ENCODE measurements around the gene DPP7. TPM values are rescaled to one million over a fixed set of nuclear protein-coding genes. Genes with fewer than 3 reads are reported as not detected.

DPP7 gene
- total RNA-seq, result 81.5 and 98.5 TPM in 2 replicates

DNA sequence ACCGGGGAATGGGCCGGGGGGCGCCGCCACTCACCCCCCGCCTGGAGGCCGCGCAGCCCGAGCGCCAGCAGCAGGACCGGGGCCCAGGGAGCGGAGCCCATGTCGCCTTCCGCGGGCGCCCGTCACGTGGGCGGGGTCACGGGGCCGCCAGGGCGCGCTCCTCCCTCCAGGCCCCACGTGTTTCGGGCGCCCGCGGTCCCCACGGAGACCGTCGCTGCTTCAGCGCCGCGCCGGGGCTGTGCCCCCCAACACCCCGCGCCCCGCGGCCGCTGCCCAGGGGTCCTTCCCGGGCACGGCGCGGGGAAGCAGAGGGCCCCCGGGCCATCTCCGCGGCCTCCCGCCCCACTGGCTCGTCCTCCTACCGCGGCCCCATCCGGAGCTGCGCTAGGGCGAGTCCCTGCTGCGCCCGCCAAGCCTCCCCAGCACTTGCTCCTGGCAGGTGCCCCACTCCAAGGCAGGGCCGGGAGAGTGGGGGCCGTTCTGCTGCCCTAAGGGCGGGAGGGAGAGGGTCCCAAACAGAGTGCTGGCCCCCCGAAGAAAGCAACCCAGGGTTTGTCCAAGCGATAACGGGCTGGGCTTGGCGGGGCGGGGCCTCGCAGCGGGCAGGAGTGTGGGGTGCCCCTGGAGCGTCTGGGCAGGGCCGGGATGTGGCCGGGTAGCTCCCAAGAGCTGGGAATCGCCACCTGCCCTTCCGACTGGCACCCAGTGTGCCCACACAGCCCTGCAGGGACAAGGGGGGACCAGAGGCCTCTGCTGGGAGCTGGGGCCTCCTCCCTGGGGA, at the start of gene DPP7:
TSS of gene DPP7 (minus strand) at position 121 of the 781 bp plus-strand sequence. CDS start at position 101, 20 bp downstream.
- DNase-seq, result peak; percentile 60

DNA sequence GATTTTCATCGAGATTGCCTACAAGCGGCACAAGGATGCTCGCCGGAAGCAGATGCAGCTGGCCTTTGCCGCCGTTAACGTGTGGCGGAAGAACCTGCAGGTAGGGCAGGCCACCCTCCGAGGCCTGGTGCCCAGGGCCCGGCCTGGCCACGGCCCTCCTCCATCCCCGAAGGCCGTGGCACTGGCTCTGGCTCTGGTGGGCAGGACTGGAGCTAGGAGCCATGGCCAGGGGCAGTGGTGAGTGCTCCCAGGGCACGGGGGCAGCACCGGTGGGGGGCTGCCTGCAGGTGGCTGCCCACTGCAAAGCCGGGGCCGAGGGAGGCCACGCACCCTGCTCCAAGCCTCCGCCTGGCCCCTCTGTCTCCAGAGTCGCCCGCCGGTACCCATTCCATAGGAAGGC, 49.3 kb upstream of the DPP7 start:
- no peak for DNase-seq

DNA sequence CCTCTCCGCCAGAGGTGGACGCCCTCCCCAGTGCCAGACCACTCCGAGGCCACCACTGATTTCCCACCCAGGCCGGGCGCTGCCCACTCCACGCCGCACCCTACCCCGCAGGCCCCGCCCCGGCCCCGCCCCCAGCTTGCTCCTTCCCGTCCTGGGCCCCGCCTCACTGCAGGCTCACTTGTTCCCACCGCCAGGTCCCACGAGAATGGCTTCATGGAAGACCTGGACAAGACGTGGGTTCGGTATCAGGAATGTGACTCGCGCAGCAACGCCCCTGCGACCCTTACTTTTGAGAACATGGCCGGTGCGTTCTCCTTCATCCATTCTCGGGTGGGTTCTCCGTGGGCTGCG, 48.8 kb upstream of the DPP7 start:
- peak; percentile 19 for DNase-seq

DNA sequence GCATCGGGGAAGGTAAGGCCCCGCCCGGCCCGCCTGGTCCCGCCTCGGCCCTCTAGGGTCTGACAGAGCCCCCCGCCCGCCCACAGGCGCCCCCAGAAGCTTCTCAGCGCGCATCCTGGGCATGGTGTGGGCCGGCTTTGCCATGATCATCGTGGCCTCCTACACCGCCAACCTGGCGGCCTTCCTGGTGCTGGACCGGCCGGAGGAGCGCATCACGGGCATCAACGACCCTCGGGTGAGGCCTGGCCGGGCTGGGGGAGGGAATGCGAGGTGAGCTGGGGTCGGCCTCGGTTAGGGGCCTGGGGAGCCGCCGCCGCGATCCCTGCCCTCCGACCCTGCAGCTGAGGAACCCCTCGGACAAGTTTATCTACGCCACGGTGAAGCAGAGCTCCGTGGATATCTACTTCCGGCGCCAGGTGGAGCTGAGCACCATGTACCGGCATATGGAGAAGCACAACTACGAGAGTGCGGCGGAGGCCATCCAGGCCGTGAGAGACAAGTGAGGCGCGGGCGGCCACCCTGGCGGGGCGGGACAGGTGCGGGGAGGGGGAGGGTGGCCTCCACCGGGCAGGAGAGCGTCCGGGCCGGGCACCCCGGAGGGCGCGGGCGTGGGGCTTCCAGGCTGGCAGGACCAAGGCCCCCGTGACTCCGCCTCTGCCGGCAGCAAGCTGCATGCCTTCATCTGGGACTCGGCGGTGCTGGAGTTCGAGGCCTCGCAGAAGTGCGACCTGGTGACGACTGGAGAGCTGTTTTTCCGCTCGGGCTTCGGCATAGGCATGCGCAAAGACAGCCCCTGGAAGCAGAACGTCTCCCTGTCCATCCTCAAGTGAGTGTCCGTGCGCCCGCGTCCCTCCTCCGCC, 48.2 kb upstream of the DPP7 start:
- peak; percentile 26 for DNase-seq

DNA sequence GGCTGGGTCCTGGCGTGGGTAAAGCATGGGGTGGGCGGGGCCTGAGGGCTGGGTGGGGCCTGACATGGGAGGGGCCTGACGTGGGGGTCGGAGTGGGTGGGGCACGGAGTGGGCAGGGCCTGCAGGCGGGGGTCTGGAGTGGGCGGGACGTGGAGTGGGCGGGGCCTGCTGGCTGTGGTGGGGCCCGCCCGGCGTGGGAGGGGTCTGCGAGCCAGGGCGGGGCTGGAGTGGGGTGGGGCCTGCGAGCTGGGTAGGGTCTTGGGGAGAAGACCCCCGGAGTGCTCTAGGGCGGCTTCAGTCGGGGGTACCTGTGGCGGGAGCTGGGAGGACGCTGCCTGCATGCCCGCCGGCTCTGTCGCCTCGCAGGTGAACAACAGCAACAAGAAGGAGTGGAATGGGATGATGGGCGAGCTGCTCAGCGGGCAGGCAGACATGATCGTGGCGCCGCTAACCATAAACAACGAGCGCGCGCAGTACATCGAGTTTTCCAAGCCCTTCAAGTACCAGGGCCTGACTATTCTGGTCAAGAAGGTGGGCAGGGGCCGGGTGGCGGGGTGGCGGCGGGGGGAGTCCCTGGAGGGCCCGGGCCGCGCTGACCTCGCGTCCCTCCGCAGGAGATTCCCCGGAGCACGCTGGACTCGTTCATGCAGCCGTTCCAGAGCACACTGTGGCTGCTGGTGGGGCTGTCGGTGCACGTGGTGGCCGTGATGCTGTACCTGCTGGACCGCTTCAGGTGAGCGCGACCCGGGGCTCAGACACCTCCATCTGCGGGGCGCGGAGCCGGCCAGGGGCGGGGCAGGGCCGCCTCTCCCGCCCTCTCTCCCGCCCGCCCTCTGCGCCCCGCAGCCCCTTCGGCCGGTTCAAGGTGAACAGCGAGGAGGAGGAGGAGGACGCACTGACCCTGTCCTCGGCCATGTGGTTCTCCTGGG, 47.3 kb upstream of the DPP7 start:
- no peak for DNase-seq

DNA sequence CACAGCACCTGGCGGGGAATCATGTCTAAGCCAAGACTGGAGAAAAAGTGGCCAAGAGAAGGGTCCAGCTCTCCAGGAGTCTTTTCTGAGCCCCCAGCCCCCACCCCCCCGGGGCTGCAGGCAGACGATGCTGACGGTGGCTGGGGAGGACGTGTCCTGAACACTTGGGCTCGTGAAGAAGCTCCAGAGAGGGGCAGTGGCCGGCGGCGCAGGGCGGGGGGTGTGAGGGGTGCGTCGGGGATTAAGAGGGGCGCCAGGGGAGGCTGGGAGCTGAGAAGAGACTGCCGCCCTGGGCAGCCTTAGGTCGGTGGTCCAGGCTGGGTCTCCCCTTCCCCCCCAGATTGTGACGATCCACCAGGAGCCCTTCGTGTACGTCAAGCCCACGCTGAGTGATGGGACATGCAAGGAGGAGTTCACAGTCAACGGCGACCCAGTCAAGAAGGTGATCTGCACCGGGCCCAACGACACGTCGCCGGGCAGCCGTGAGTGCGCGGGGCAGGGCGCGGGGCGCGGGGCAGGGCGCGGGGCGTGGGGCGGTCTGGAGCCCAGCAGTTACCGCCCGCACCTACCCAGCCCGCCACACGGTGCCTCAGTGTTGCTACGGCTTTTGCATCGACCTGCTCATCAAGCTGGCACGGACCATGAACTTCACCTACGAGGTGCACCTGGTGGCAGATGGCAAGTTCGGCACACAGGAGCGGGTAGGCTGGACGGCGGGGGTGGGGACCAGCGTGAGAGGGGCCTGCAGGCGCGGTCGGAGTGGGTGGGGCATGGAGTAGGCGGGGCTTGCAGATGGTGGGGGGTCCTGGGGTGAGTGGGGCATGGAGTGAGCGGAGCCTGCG, 46.4 kb upstream of the DPP7 start:
- no peak for DNase-seq

DNA sequence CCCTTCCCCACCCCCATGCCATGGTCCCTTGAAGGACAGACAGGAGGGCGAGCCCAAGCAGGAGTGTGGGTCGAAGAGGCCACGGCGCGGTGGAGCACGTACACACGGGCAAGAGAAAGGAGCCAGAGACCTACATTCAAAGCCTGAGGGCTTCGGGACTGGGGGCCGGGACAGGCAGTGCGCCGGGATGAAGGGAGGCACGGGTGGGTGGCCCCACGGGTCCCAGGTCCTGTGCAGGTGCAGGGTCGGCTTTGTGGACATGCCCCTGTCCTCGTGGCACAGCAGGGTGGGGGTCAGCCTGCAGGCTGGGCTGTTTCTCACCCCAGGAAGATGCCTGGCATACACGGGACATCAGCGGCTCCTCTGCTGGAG, 45.5 kb upstream of the DPP7 start:
- no peak for DNase-seq

DNA sequence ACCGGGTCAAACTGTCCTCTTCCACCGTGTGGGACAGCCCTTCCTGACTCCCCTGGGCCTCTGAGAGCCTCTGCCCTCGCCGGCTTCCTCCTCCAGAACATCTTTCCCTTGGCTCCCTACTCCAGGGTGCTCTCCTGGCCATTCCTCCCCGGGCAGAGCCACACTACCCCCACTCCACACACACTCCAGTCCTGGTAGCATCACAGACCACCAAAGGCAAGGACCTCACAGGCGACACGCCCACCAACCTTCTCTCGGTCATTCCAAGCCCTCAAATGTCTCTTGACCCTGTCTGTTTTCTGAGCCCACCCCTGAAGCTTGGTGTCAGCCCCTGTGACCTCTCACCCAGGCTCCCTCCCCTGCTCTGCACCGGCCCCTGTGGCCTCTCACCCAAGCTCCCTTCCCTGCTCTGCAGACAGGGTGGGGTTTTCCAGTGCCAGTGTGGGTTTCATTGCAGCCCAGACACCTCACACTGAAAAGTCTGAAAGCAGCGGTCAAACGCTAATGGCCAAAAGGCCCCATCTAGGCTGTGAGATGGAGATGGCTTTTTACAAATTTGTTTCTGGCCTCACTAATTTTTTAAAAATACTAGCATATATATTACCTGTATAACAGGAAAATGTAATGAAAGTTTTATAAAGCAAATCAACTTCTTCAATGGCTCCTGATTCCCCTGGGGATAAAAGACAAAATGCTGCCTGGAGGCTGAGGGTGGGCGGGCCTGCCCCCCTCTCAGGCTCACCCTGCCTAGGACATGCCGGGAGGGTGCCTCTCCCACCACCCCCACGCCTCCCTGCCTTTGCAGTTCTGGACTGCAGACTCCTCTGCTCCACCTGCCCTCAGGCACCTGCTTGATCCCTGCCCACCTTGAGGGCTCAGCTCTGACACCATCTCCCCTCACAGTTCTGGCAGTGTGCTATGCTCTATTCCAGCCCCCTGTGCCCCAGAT, 44.8 kb upstream of the DPP7 start:
- no peak for DNase-seq

DNA sequence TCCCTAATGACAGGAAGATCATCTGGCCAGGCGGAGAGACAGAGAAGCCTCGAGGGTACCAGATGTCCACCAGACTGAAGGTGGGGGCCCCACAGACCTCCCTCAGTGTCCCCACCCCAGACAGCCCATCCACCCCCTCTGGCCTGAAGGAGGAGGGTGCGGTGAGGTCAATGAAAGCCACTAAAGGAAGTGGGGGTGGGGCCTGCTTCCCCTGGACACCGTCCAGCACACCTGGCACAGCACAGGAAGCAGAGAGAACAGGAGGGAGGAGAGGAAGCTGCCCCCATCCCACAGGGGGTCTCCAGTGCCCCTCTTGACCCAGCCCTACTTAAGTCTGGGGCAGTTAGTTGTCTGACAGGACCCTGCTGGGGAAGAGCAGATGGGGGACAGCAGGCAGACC, 44.1 kb upstream of the DPP7 start:
- no peak for DNase-seq

DNA sequence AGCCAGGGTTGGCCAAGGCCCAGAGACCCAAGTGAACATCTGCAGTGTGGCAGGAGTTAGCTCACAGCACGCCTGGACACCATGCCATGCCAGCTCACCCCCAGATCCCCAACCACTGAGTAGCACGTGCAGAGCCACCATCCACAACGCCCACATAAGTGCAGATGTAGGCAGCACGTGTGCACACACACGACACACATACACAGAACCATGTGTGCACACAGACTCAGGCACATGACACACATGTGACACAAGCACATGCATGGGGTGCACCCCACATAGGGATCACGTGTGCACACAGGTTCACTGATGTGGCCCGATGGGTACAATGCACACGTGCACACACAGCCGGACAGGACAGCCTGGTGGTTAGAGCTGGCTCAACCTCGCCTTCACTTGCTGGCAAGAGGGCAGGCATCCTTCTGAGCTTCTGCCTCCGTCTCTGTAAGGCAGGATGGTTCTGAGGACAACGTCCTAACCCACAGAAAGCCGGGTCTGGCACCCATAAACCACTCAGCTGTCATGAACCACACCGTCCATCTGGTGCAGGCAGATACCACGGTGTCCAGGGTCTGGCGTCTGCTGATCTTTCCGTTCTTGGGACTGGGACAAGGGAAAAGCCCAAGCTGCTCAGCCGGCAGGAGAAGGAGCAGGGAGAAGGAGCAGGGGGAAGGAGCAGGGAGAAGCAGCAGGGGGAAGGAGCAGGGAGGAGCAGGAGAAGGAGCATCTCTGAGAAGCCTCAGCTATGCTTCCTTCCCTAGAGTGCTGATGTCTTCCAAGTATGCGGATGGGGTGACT, 43.3 kb upstream of the DPP7 start:
- no peak for DNase-seq

DNA sequence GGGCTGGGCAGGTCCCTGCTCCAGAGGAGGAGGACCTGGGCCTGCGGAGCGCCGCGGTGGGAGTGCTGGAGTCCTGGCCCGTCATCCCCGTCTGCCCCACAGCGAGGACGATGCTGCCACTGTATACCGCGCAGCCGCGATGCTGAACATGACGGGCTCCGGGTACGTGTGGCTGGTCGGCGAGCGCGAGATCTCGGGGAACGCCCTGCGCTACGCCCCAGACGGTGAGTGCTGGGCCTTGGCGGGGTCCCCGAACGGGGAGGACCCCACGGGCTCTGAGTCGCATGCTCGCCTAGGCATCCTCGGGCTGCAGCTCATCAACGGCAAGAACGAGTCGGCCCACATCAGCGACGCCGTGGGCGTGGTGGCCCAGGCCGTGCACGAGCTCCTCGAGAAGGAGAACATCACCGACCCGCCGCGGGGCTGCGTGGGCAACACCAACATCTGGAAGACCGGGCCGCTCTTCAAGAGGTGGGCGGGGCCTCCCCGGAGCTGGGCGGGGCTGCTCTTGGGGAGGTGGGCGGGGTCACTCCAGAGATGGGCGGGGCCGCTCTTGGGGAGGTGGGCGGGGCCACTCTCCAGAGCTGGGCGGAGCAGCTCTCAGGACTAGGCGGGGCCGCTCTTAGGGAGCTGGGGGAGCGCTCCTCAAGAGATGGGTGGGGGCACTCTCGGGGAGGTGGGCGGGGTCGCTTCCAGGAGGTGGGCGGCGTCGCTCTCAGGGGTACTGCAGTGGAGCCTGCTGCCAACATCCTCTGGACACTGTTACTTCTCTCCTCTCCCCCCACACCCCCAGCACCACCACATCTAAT, 42.2 kb upstream of the DPP7 start:
- DNase-seq, result peak; percentile 56

DNA sequence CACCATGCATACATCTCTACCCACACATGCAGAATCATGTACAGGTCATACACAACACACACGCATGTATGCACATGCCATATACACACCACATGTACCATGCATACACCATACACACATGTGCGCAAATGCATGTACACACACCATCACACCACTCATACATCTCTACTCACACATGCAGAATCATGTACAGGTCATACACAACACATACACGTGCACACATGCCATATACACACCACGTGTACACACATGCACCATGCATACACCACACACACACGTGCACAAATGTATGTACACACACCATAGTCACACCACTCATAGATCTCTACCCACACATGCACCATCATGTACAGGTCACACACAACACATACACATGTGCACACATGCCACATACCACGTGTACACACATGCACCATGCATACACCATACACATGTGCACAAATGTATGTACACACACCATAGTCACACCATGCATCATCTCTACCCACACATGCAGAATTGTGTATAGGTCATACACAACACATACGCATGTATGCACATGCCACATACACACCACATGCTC, 38.4 kb upstream of the DPP7 start:
- DNase-seq, result no peak

DNA sequence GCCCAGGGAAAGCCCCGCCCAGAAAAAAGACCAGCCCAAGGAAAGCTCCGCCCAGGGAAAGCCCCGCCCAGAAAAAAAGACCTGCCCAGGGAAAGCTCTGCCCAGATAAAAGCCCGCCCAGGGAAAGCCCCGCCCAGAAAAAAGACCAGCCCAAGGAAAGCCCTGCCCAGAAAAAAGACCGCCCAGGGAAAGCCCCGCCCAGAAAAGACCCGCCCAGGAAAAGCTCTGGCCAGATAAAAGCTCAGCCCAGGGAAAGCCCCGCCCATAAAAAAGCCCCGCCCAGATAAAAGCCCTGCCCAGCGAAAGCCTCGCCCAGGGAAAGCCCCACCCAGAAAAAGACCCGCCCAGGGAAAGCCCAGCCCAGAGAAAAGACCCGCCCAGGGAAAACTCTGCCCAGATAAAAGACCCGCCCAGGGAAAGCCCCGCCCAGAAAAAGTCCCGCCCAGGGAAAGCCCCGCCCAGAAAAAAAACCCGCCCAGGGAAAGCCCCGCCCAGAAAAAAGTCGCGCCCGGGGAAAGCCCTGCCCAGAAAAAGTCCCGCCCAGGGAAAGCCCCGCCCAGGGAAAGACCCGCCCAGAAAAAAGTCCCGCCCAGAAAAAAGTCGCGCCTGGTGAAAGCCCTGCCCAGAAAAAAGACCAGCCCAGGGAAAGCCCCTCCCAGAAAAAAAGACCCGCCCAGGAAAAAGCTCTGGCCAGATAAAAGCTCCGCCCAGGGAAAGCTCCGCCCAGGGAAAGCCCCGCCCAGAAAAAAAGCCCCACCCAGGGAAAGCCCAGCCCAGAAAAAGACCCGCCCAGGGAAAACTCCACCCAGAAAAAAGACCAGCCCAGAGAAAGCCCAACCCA, 36.3 kb upstream of the DPP7 start:
- DNase-seq, result peak; percentile 41

DNA sequence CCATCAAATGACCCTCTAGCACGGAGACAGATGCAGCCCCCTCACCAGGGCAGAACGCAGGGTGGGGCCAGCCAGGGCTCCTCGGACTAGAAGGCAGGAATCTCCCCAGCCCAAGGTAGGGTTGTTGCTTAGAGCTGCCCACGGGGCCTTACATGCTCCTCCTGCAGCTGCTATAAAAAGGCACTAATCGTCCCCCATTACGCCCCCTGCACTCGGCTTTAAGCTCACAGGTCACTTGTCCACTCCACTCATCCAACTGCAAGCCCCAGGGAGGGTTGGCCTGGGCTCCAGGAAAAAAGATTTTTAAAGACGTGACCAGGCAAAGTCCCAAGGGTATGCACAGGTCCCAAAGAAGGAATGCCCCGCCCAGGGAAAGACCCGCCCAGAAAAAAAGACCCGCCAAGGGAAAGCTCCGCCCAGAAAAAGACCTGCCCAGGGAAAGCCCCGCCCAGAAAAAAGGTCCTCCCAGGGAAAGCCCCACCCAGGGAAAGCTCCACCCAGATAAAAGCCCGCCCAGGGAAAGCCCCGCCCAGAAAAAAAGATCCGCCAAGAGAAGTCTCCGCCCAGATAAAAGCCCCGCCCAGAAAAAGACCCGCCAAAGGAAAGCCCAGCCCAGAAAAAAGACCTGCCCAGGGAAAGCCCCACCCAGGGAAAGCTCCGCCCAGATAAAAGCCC, 35.5 kb upstream of the DPP7 start:
- no peak for DNase-seq

DNA sequence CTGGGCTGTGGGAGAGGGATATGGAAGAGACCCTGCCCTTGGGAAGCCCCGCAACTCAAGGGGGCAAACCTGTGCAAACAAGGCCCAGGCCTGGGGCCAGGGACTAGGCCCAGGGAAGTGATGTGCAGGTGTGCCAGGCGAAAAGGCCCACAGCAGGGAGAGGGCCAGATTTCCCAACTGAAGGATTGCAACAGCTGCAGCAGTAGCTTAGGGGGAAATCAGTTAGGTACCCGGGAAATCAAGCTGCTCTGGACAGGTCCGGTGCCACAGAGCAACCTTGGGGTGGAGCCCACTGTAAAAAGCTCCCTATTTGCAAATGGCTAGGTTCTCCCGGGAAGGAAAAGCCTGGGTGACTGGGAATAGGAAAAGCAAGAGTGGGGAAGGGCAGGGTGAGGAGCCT, 34.8 kb upstream of the DPP7 start:
- DNase-seq, result no peak

DNA sequence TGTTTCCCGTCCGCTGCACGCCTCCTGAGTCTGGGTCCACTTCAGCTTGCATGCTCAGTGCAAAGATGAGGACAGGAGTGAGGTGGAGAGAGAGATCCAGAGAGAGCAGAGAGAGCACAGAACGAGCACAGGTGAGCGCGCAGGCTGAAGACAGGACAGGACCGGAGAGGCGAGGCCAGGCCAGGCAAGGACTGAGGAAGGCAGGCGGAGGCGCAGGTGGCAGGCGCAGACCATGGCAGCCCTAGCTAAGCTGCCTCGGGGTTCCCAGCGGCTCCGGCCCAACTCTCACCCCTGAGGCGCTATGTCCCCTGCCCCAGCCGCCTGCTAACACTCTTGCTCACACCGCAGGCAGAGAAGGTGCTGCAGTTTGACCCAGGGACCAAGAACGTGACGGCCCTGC, 34.1 kb upstream of the DPP7 start:
- DNase-seq, result no peak

DNA sequence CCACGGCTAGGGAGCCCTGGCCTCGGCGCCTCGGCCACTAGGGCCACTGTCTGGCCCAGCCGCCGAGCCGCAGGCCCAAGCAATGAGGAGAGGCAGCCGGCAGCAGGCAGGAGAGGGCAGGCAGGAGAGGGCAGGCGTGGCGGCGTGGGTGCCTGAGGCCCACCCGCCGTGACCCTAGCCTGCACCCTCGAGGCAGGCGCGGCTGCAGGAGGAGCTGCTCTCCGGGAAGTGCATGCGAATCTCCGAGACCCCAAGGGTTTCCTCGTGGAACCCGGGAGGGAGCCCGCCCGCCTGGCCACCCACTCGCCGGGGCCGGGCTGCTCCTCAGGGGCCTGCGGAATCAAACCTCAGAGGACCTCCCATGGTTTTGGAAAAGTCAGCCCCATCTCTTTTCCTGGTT, 33.7 kb upstream of the DPP7 start:
- DNase-seq, result no peak
